Body of pancreas (tissue), 4 donors: ENCODE data around the gene TMEM225. TPM values are rescaled to one million over a fixed set of nuclear protein-coding genes. Genes with fewer than 3 reads are reported as not detected.

Experiments used
- ATAC-seq: fragments of 150-250 bp; one replicate; pipeline ENCODE4 v1.9.1; 2016
- DNase-seq, 4 donors: peaks; one replicate each; pipeline ENCODE4 v3.0.0-alpha.2; 2019
- H3K27ac ChIP-seq, 4 donors: fragments of 200-600 bp; sonication (generic); 1 replicate in 3 of 4; 2 replicates in 1 of 4; pipeline versions ENCODE4 v1.5.1 to v1.6.1; 2016 to 2019; ENCODE audit warnings: mild to moderate bottlenecking in 1 of 4, mixed read lengths in 1 of 4, moderate library complexity in 1 of 4
- H3K27me3 ChIP-seq, 2 donors: fragments of 200-600 bp; sonication (generic); one replicate each; pipeline ENCODE4 v1.6.0; 2016; ENCODE audit warnings: mild to moderate bottlenecking in 1 of 2
- H3K36me3 ChIP-seq, 2 donors: fragments of 200-600 bp; sonication (generic); replicated peaks in 1 of 2; 2 replicates each; pipeline ENCODE4 v1.5.1; 2016; ENCODE audit warnings: low read depth in 2 of 2; ENCODE audit not compliant: insufficient read depth in 1 of 2
- H3K4me1 ChIP-seq: fragments of 200-600 bp; sonication (generic); one replicate; pipeline ENCODE4 v1.6.0; 2016
- H3K4me3 ChIP-seq, 2 donors: fragments of 200-600 bp; sonication (generic); 1 replicate in 1 of 2; 2 replicates in 1 of 2; pipeline ENCODE4 v1.5.1; 2016 to 2019
- H3K9me3 ChIP-seq, 3 donors: fragments of 200-600 bp; sonication (generic); 1 replicate in 2 of 3; 2 replicates in 1 of 3; pipeline ENCODE4 v1.5.1; 2016
- CTCF ChIP-seq, 7 experiments: fragments of 450-650 bp in 4 of 7; fragments of 200-600 bp in 3 of 7; sonication (generic) in 3 of 7; IDR thresholded peaks; one replicate each; pipeline ENCODE4 v1.5.1; 2016 to 2019; ENCODE audit warnings: antibody characterized with exemption in 7 of 7
- POLR2A ChIP-seq, 3 donors: fragments of 450-650 bp; IDR thresholded peaks; one replicate each; pipeline ENCODE4 v1.6.1; 2016; ENCODE audit warnings: antibody characterized with exemption in 3 of 3, mild to moderate bottlenecking in 2 of 3
- WGBS, 2 donors: methylation state at CpG; one replicate each; pipeline ENCODE4 v1.1.5; 2017; 5-methylcytosine and 5-hydroxymethylcytosine counted together
- intact Hi-C: fragments of 100-400 bp; cut with DNase I; formaldehyde crosslinking; loops from one replicate; pipeline ENCODE4 v1.15.1; 2023
- total RNA-seq, 2 donors: library from RNA; depleted of rRNA; stranded (reverse); fragments of >200 nt; gene quantifications; one replicate each; pipeline ENCODE4 v1.1.0, GENCODE V29; 2016

TMEM225 gene
- total RNA-seq, 2 donors from 2014 or later: not detected

GRCh38 chr11:123859731-123860130 lies 25.7 kb downstream of the TMEM225 start:
- WGBS, 2 donors: 61 to 65% methylated on average over 2 of the region's 2 CpGs
- Histone ChIP-seq H3K27ac (no peak overlapping the region), H3K9me3 (peaks cover 0 to 5% (median 0%) of the 10 kb centered on the region in 3 donors), H3K36me3 (no peaks in the 10 kb centered on the region), H3K4me1 (peaks cover 6% of the 10 kb centered on the region), H3K27me3 (no peaks in the 10 kb centered on the region), H3K4me3 (no peak overlapping the region)
- intact Hi-C loops: no loop called here
- ATAC-seq (no peak), DNase-seq (no peak)
- TF ChIP-seq POLR2A (IDR thresholded peaks at IDR 0.05) (no peak), CTCF (IDR thresholded peaks at IDR 0.05) (no peak)

- ATAC-seq: no peak
These were observed 29.0 kb downstream of the TMEM225 start for GRCh38 chr11:123856444-123856843.

GRCh38 chr11:123853038-123853437 lies 32.4 kb downstream of the TMEM225 start:
- H3K4me1 ChIP-seq: no peaks in the 10 kb centered on the region
- H3K27ac ChIP-seq: no peak overlapping the region
- TF ChIP-seq CTCF (IDR thresholded peaks at IDR 0.05) (no peak), POLR2A (IDR thresholded peaks at IDR 0.05) (no peak)
- peaks cover 0 to 5% (median 0%) of the 10 kb centered on the region in 3 donors for H3K9me3 ChIP-seq
- H3K27me3 ChIP-seq: no peaks in the 10 kb centered on the region
- ATAC-seq (no peak), DNase-seq (no peak)
- intact Hi-C loops: no loop called here
- H3K36me3 ChIP-seq: no peaks in the 10 kb centered on the region
- no peak overlapping the region for H3K4me3 ChIP-seq
- WGBS, 2 donors: 98% methylated on average over 2 of the region's 2 CpGs

More at GRCh38 chr11:123856444-123856843, 29.0 kb downstream of the TMEM225 start:
- TF ChIP-seq POLR2A (IDR thresholded peaks at IDR 0.05) (no peak), CTCF (IDR thresholded peaks at IDR 0.05) (no peak)
- H3K27me3 ChIP-seq: no peaks in the 10 kb centered on the region
- no peak overlapping the region for H3K4me3 ChIP-seq
- 92 to 96% methylated on average over 2 of the region's 2 CpGs for WGBS, 2 donors
- H3K36me3 ChIP-seq: no peaks in the 10 kb centered on the region
- no peak overlapping the region for H3K27ac ChIP-seq
- H3K4me1 ChIP-seq: no peaks in the 10 kb centered on the region
- H3K9me3 ChIP-seq: peaks cover 0 to 5% (median 0%) of the 10 kb centered on the region in 3 donors
- intact Hi-C loops: no loop called here
- DNase-seq: no peak

GRCh38 chr11:123852321-123852720 lies 33.1 kb downstream of the TMEM225 start:
- Histone ChIP-seq H3K4me3 (no peak overlapping the region), H3K27ac (no peak overlapping the region), H3K4me1 (no peaks in the 10 kb centered on the region), H3K27me3 (no peaks in the 10 kb centered on the region), H3K36me3 (no peaks in the 10 kb centered on the region), H3K9me3 (peaks cover 0 to 5% (median 0%) of the 10 kb centered on the region in 3 donors)
- intact Hi-C loops: no loop called here
- no peak for DNase-seq
- no peak for TF ChIP-seq POLR2A (IDR thresholded peaks at IDR 0.05)
- no peak for TF ChIP-seq CTCF (IDR thresholded peaks at IDR 0.05)
- no peak for ATAC-seq

DNA sequence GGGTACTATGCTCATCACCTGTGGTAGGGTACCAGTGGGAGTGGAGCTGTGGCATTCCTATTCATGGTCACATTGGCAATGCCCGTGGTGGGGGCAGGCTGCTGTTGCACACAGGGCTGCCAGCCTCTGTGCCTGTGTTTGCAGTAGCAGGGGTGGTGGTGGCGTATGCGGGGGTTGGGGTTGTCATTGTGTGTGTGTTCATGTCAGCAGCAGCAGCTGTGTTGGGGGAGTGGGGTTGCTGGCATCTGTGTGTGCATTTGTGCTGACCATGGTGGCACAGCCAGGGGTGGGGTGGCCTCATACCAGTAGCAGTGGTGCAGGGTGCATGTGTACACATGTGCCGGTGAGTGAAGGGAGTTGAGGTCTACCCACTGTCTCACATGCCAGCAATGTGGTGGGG lies 34.4 kb downstream of the TMEM225 start:
- no peak for TF ChIP-seq CTCF (IDR thresholded peaks at IDR 0.05)
- H3K4me3 ChIP-seq: no peak overlapping the region
- intact Hi-C loops: no loop called here
- no peaks in the 10 kb centered on the region for H3K27me3 ChIP-seq
- no peaks in the 10 kb centered on the region for H3K36me3 ChIP-seq
- no peak for DNase-seq
- no peak overlapping the region for H3K27ac ChIP-seq
- H3K4me1 ChIP-seq: no peaks in the 10 kb centered on the region
- H3K9me3 ChIP-seq: peaks cover 0 to 5% (median 0%) of the 10 kb centered on the region in 3 donors
- WGBS, 2 donors: 93 to 100% methylated on average over 1 to 2 of the region's 4 CpGs
- ATAC-seq: no peak
